ENCODE data around the gene IMPG1.

Gene IMPG1

GRCh38 chr6:76072562-76072961 lies at the start of gene IMPG1:
Gene IMPG1, minus strand, starts transcription at chr6:76072662. Its CDS starts 174 bp downstream, at chr6:76072488.
- no peak for DNase-seq

- no peak for DNase-seq
Measured at GRCh38 chr6:76120302-76120701, 47.8 kb upstream of the IMPG1 start.

GRCh38 chr6:76073281-76073680 lies 819 bp upstream of the IMPG1 start:
- DNase-seq = no peak

- no peak for DNase-seq
Measured at GRCh38 chr6:76057469-76057868, 15.0 kb downstream of the IMPG1 start.

GRCh38 chr6:76052314-76052713 lies 20.1 kb downstream of the IMPG1 start:
- no peak for DNase-seq

- no peak for DNase-seq
Measured at GRCh38 chr6:76043690-76044089, 28.8 kb downstream of the IMPG1 start.

GRCh38 chr6:76035713-76036112 lies 36.7 kb downstream of the IMPG1 start:
- no peak for DNase-seq

- DNase-seq = no peak
Measured at GRCh38 chr6:76026101-76026500, 46.4 kb downstream of the IMPG1 start.

GRCh38 chr6:76014626-76015530 lies 57.6 kb downstream of the IMPG1 start:
- DNase-seq = no peak

GRCh38 chr6:76004202-76004601 lies 68.3 kb downstream of the IMPG1 start:
- no peak for DNase-seq

- DNase-seq = no peak
Measured at GRCh38 chr6:76003686-76004085, 68.8 kb downstream of the IMPG1 start.

- no peak for DNase-seq
Measured at GRCh38 chr6:76003113-76003512, 69.3 kb downstream of the IMPG1 start.

- DNase-seq = no peak
Measured at GRCh38 chr6:76000629-76001028, 71.8 kb downstream of the IMPG1 start.

- DNase-seq = no peak
Measured at GRCh38 chr6:75997696-75998095, 74.8 kb downstream of the IMPG1 start.

GRCh38 chr6:75993236-75994162 lies 79.0 kb downstream of the IMPG1 start:
- no peak for DNase-seq

- DNase-seq = no peak
Measured at GRCh38 chr6:75991941-75992340, 80.5 kb downstream of the IMPG1 start.

GRCh38 chr6:75986935-75987334 lies 85.5 kb downstream of the IMPG1 start:
- DNase-seq = no peak

GRCh38 chr6:75975904-75976303 lies 96.6 kb downstream of the IMPG1 start:
- no peak for DNase-seq

- no peak for DNase-seq
Measured at GRCh38 chr6:75970093-75970492, 102.4 kb downstream of the IMPG1 start.

- DNase-seq = no peak
Measured at GRCh38 chr6:75968143-75968542, 104.3 kb downstream of the IMPG1 start.

GRCh38 chr6:75963569-75963968 lies 108.9 kb downstream of the IMPG1 start:
- DNase-seq = no peak

- DNase-seq = no peak
Measured at GRCh38 chr6:75952128-75952527, 120.3 kb downstream of the IMPG1 start.

GRCh38 chr6:75947935-75948334 lies 124.5 kb downstream of the IMPG1 start:
- no peak for DNase-seq

Data from NCI-H1092 treated with DMSO at 0.1 percent for 48 hours (cell line).